SIG-M5 treated with dmso at 0.1 percent for 504 hours (cell line): ENCODE results near the gene MLST8.

Experiments
- DNase-seq: peaks from one replicate; lab custom pipeline; 2025; ENCODE audit not compliant: unreplicated experiment; lab: John Stamatoyannopoulos, UW

Gene MLST8

DNA sequence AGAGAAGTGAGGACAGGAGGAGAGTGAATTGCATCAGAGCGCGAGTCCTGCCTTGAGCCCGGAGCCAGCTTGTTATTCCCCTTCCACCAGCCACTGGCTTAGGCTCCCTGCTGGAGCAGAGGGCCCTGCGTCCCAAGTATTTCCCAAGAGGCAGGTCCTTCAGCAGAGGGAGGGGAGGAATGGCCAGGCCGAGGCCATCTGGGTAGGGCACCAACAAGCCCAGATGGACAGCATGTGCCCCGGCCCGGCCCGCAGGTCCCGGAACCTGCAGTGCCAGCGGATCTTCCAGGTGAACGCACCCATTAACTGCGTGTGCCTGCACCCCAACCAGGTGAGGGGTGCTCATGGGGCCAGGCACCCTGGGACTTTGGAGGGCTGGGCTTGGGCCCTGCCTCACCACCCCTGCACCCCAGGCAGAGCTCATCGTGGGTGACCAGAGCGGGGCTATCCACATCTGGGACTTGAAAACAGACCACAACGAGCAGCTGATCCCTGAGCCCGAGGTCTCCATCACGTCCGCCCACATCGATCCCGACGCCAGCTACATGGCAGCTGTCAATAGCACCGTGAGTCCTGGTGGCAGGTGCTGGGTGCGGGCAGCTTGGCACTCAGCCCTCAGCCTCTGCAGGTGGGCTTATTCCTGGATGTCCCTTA lies 1.7 kb downstream of the MLST8 start:
- DNase-seq = peak; percentile 65

DNA sequence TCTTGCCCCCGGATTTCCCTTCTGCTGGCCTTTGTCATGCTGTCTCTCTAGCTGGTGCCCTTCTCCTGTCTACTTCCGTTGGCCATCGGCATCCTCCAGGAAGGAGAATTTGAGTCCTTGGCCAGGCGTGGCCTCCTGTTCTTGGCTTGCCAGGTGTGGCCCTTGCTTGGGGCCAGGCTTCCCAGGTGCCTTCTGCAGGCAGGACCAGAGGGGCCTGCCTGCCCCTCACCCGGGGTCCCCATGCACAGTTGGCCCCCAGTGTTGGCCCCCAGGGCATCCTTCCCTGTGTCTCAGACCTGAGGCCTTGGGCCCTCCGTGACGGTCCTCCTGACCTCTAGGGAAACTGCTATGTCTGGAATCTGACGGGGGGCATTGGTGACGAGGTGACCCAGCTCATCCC lies 2.6 kb downstream of the MLST8 start:
- DNase-seq = no peak

DNA sequence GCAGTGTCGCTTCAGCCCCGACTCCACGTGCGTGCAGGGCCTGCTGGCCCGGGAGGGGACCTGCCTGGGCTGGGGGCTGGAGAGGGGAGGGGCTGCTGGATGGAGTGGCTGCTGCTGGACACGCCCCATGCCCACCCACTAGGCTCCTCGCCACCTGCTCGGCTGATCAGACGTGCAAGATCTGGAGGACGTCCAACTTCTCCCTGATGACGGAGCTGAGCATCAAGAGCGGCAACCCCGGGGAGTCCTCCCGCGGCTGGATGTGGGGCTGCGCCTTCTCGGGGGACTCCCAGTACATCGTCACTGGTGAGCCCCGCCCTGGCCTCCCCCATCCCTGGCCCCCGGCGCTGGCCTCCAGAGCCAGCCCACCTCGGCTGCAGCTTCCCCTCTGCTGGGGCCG lies 3.1 kb downstream of the MLST8 start:
- DNase-seq = no peak

DNA sequence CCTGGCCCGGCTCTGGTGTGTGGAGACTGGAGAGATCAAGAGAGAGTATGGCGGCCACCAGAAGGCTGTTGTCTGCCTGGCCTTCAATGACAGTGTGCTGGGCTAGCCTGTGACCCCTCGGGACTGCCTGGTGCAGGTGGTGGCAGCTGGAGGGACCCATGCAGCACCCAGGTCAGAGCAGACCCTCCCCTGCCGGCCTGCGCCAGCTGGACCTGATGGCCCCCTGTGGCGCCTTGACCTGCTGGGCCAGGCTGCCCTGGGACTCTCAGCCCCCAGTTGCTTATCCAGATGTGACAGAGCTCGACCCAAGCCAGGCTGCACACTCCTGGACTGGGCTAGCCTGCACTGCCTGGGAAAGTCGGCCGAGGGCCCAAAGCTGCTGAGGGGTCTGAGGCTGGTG lies 3.5 kb downstream of the MLST8 start:
- no peak for DNase-seq

DNA sequence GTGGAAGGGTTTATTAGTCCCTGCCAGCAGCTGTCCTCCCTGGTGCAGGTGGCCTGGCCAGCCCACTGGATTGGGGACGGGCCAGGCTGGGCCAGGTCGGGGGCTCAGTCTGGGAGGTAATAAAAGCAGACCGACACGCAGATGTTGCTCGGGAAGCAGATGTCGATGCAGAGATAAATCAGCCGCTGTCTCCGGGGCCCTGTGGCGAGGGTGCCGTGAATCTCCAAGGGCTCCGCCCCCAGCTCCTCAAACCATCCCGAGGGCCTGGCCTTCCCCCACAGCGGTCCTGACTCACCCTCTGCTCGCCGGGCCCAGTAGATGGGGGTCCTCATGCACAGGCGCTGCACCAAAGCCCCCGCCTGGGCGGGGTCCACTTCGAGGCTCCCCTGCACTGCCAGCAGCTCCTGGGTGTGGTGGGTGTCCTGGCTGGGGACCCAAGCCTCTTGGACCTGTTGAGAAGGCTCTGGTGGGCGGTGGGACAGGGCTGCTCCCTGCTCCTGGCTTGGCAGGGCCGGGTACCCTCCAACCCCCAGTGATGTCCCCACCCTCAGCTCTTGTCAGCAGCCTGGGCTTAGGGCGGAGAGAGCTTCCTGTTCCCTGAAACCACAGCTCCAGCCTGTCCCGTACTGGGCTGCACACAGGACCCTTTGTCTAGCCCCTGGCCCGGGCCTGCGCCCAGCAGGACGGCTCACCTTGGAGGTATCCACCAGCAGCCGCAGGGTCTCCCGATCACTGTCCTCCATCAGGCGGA lies 4.2 kb downstream of the MLST8 start:
- DNase-seq = no peak

DNA sequence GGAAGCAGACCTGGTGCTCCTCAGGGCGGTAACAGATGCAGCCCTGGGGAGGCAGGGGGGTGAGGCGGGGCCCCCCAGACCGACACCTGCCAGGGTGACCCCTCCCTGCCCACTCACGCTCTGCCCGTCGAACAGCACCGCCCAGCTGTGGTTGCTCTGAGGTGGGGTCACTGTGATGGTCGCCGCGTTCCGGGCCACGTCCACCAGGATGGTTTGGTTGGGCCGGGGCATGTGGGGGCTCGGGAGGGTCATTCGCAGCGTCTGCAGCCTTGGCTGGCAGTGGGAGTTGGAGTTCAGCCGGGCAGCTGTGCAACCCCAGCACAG lies 4.7 kb downstream of the MLST8 start:
- no peak for DNase-seq

DNA sequence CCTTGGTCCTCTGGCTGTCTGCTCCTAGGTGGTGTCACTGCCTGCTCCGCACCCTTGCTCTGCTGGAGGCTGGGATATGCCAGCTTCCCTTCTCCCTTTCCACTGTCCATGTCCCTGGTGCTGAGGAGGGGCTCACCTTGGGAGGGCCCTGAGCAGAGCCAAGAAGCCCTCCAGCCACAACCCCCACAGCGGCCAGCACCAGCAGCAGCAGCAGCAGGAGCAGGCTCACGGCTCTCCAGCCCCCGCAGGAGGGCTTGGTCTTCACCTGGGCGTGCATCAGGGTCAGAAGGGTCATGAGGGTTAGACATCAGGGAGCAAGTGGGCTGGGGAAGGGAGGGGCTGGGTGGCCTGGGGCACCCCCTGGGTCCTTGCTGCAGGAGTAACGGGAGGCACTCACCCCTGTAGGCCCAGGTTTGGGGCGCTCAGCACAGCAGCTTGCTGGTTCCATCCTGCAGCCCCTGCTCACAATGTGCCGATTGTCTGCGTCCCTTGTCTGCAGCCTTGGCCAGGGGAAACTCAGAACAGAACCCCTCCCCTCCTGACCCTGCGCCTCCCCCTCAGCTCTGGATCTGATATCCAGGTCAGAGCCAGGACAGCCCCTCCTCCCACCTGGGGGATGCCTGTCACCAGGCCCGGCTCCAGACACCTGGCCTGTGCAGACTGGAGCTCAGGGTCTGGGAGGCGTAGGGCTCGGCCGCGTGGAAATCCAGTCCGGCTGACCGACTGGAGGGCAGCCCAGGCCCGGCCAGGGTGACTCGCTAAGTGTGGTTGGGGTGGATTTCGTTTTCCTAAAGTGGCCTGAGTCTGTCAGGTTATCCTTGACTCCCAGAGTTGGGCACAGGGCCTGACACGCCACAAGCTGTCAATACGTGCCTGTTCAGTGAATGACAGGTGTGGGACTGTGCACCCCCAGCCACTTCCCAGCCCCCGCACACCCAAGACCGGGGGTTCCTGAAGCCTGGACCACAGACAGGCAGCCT lies 5.4 kb downstream of the MLST8 start, which contains the start of gene BRICD5:
TSS of gene BRICD5 (minus strand) at position 478 of the 980 bp plus-strand sequence. CDS start at position 448, 30 bp downstream.
- DNase-seq = no peak

DNA sequence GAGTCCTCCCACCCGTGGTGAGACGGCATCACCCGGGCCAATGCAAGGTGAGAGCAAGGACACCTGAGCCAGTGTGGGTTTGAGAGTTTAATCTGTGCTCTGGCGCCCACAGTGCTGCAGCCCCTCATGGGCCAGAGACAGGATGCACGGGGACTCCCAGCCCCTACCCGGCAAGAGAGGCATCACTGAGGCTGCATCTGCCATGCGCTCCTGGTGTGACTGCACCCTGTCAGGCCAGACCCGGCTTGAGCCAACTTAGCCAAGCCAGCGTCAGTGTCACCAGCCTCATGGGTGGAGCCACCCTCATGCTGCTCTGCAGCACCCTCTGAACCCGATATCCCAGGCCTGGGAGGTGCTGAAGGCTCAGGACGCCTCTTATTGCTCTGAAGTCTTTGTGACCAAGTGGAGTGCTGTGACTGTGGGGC lies 6.7 kb downstream of the MLST8 start:
- DNase-seq = no peak

DNA sequence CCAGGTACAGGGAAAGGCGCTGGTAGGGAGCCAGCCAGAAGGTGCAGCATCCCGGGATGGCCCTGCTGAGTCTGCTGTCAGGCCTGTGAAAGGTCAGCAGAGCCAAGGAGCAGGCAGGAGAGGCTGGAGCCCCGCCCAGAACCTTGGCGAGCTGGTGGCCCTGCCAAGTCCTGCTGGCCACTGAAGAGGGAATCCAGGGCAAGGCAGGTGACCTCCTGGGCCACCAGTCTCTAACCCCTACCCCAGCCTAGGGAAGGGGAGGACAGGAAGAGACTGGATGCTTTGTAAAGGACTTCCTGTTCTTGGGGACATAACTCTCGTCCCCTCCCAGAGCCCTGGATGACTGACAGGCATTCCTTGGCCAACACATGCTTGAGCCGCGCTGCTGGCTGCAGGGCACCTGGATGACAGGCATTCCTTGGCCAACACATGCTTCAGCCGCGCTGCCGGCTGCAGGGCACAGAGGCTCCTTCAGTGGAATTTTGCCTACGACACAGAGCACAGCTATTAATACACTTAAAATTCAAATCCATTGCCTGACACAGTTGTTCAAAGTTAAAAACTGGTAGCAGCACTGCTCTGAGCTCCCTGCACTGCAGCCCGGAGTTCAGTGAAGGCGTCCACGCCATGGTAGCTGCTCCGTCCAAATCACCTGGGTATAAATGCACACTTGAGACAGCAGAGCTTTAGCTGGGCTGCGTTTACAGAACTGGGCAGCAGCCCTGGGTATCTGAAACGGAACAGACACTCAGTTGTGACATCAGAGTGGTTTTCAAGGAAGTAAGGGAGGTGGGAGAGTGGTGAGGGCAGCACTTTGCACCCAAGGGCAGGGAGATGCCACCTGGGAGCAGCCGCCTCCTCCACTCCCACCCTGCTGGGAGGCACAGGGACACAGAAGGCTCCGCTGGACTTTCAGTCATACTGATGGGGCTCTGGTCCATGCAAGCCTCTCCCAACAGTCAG lies 7.4 kb downstream of the MLST8 start:
- peak; percentile 68 for DNase-seq

DNA sequence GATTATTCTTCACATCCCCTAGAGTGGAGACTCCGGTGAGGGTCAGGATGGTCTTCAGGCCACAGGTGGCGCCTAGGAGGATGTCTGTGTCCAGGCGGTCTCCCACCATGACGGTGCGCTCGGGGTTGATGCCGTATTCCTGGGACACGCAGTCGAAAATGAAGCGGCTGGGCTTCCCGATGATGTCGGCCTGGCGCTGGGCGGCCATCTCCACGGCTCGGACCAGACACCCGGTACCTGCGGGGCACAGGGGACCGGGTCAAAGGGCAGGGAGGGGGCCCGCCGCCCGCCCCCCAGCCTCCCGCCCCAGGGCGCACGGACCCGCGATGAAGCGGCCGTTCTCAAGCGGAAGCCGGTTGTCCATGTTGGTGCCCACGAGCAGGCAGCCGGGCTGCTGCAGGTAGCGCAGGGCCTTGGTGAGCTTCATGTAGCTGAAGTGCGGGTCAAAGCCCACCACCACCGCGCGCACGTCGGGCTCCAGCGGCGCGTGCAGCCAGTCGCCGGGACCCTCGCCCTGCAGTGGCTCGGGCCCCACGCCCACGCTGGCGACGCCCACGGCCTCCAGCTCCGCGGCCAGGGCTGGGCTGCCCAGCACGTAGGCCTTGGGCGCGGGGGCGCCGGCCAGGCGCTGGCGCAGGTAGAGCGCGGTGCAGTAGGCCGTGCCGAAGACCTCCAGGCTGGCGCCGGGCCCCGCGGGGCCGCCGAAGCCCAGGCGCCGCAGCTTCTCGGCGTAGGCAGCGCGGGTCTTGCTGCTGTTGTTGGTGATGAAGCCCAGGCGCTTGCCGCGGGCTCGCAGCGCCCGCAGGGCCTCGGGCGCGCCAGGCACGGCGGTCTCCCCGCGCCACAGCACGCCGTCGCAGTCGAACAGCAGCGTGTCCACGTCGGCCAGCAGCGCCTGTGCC lies 8.8 kb downstream of the MLST8 start:
- DNase-seq = no peak

DNA sequence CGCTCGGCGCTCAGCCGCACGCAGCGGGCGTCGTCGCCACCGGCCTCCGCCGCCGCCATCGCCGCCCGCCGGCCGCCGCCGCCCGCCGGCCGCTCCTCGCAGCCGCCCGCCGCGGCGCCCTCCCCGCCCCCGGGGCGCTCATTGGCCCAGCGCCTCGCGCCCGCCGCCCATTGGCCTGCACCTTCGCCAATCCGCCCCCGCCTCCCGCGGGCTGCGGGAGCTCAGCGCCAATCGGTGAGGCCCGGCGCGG lies 9.4 kb downstream of the MLST8 start, which contains the start of gene PGP:
TSS of gene PGP (minus strand) at position 122 of the 250 bp plus-strand sequence. CDS start at position 59, 63 bp downstream.
- DNase-seq = no peak

DNA sequence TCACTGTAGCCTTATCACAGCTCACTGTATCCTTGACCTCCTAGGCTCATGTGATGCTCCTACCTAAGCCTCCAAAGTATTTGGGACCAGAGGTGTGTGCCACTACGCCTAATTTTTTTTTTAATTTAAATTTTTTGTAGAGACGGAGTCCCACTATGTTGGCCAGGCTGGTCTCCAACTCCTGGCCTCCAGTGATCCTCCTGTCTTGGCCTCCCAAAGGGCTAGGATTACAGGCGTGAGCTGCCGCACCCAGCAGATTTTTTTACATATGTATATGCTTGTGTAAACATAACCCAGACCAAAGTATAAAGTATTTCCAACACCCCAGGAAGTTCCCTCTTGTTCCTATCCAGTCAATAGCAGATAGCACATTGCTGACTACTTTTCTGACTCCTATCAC lies 11.1 kb downstream of the MLST8 start:
- DNase-seq = no peak

DNA sequence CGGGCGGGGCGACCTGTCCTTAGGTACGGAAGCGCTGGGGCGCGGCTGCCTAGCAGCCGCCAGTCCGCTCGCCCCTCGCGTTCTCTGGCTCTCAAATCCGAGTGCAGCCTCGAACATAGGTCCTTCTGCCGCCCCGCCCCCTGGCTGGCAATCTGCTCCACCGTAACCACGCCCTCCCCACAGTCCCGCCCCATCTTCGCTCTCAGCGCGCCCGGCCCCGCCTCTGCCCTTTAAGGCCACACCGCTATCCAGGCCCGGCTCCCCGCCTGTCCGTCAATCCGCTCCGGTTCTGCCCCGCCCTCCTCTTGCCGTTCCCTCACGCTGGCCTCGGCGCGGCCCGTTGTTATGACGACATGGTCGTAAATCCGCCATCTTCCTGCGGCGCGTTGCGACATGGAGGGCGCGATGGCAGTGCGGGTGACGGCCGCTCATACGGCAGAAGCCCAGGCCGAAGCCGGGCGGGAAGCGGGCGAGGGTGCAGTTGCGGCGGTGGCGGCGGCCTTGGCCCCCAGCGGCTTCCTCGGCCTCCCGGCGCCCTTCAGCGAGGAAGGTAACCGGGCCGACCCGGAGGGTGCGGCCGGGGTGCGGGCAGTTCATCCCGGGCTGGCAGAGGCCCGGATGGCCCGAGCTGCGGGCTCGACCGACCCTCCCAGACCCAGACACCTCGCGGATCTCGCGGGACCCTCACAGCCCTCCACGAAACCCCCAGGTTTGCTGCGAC lies 18.1 kb downstream of the MLST8 start, which contains the start of gene E4F1:
TSS of gene E4F1 (plus strand) at position 371 of the 721 bp plus-strand sequence. CDS start at position 394, 23 bp downstream.
- peak; percentile 99 for DNase-seq

DNA sequence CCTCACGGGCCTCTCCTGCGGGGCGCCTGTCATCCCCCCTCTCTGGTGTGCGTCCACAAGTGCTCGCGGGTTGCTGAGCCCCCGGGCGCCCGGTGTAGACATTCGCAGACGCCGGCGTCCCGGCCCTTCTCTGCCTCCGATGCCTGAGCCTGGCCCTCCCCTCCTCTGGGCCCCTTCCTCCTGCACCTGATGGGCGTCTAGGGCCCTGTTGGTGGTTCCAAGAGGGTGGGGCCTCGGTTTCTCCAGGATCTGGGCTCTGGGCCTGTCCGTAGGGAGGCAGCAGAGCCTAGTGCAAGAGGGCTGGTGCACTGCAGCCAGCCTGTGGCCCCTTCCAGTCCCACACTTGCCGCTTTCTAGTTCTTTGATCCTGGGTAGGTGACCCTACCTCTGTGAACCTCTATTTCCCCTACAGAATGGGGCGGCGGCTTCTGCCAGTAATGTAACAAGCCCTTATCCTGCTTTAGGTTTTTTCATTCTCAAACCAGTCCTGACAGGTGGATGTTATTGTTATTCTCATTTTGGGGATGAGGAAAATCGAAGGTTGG lies 18.8 kb downstream of the MLST8 start:
- DNase-seq = peak; percentile 37

DNA sequence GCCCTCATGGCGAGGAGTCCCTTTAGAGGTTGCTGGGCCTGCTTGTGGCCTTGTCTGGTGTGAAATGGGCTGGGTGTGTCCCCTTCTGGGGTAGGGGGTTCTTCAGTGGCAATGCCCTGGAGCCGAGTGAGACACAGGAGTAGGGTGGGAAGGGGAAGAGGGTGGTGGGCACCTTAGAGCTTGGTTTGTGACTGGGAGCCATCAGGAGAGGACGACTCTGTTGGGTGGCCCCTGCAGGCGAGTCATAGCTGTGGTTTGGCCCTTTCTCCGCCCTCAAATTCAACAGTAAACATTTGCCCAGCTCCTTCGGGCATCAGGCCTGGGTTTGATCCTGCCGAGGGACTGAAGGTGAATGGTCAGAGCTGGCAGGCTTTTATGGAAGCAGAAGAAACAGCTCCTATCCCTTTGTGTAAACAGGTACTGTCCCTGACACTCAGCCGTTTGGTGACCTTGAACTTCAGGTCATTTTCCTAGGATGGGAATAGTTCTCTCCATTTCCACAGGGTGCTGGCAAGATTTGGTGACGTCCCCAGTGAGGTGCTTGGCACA lies 21.1 kb downstream of the MLST8 start:
- no peak for DNase-seq

DNA sequence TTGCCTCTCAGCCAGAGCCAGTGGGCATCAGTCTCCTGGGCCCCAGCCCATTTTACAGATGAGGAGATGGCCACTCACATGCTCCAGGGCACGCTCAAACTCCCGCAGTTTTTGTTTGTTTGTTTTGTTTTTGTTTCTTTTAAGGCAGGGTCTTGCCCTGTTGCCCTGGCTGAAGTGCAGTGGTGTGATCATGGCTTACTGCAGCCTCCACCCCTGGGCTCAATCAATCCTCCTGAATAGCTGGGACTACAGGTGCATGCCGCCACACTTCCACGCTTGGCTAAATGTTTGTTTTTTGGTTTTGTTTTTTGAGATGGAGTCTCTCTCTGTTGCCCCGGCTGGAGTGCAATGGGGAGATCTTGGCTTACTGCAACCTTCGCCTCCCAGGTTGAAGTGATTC lies 21.7 kb downstream of the MLST8 start:
- no peak for DNase-seq

DNA sequence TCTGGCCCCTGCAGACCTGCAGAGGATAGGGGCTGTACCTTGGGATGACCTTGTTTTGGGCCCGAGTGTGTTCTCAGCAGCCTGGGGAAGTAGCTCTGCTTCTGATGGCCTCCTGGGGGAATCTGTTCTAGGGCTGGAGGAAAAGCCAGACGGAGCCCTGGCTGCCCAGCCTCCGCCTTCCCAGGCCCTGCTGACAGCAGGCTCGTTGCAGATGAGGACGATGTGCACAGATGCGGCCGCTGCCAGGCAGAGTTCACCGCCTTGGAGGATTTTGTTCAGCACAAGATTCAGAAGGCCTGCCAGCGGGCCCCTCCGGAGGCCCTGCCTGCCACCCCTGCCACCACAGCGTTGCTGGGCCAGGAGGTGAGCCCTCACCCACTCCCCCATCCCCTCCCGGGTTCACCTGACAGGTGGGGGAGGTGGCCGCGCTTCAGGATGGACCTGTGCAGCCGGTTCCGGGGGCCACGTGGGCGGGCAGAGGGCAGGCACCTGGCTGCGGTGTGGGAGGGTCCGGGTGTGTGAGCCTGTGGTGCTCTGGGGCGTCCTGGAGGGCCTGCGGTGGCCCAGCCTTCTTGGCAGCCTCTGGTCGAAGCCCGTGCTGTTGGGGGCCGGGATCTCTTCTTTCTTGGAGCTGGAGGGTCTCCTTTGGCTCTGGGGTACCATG lies 23.0 kb downstream of the MLST8 start:
- no peak for DNase-seq

DNA sequence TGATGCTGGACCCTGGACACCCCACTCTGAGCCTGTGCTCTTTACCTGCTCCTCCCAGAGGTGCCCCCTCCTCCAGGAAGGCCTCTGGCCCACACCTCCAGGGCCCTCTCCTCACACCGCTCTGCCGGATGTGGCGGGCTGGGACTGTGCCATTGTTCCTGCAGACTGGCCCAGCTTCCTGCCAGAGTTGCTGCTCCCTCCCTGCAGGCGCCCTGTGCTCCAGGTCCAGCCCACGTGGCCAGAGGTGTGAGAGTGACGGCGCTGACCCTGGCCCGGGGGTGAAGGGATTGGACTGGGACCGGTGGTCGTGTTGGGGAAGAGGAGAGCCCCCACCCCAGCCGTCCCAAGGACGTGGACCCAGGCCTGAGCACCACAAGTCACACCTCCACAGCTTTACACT lies 23.8 kb downstream of the MLST8 start:
- DNase-seq = no peak
